ENCODE measurements around the gene TAS2R20.

The TAS2R20 gene

GRCh38 chr12:10959804-10960203, 38.3 kb downstream of the TAS2R20 start:
- DNase-seq (ENCODE audit: low read depth), result no peak

DNA sequence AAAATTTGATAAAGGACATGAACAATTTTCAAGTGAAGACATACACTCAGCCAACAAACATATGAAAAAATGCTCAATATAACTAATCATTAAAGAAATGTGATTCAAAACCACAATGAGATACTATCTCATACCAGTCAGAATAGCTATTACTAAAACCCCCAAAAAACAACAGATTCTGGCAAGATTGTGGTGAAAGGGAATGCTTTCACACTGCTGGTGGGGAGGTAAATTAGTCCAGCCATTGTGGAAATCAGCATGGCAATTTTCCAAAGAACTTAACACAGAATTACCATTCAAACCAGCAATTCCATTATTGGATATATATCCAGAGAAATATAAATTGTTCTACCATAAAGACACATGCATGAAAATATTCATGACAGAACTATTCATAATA, 40.4 kb downstream of the TAS2R20 start:
- DNase-seq (ENCODE audit: low read depth), result no peak

DNA sequence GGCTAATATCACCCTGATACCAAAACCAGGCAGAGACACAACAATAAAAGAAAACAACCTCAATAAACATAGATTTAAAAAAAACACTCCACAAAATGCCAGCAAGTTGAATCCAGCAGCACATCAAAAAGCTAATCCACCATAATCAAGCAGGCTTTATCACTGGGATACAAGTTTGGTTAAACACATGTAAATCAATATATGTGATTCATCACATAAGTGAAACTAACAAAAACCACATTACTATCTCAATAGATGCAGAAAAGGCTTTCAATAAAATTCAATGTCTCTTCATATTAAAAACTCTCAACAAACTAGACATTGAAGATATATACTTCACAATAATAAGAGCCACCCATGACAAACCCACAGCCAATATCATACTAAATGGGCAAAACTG, 42.0 kb downstream of the TAS2R20 start:
- no peak for DNase-seq (ENCODE audit: low read depth)

DNA sequence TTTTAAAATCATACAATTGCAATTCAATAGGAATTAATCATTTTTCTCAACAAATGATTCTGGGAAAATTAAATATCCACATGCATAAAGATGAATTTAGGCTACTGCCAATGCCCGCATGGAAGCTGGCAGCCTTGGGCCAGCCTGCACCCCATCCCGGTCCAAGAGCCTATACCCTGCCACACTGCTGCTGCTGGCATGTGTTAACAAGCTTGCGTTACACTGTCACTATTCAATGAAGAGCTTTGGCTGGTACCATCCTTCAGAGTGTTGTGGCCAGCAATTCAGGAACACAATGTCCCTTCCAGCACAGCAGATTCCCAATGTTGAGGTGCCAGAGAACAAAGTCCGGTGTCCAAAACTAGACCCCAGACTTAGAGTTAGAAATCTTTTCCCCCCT, 45.5 kb downstream of the TAS2R20 start:
- no peak for DNase-seq (ENCODE audit: low read depth)

Measured in activated T-helper 1 cell treated with Interleukin-2 at 50 U/mL for 16 hours (primary cell).